Measurements from ENCODE around the gene CACNA1A. TPM values are rescaled to one million over a fixed set of nuclear protein-coding genes. Genes with fewer than 3 reads are reported as not detected.

Gene CACNA1A
- total RNA-seq, 1 experiment from 2014 or later = not detected

DNA sequence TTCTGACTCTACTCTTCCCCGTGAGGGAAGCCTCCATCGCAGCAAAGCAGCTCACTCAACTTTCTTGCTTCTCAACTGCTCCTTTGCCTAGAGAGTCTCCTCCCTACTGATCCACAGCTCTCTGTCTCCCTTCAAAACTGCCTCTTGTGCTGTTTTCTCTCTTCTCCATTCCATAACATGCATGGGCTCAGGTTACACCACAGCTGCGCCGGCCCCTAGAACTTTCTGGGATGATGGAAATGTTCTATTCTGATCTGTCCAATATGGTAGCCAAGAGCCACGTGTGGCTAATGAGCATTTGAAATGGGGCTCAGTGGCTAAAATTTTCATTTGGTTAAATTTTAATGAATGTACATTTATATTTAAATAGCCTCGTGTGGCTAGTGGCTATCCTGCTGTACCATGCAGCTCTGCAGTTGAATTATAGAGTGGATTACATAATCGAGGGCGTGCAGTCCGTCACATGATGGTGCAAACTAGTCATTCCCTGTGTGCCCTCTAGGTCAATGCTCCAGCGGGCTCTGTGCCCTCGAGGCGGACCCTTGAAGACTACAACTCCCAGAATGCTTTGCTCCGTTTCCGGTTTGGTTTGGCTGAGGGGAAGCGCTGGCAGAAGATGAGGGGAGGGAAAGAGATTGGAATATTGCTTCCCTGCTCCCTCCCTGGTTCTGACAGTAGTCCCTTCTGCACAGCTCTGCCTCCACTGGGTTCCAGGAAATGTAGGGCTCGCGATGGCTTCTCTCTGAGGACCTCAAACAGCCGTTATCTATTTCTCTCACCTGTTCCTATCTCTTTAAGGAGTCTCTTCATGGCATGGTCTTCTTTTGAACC, 109.8 kb downstream of the CACNA1A start:
- Histone ChIP-seq H3K9ac (ENCODE audit: low read length) (no peak overlapping the region), H3K4me2 (ENCODE audit: low read depth, low read length, poor library complexity, severe bottlenecking) (peak overlapping the region; percentile 25), H3K9me3 (ENCODE audit: low read length) (no peaks in the 10 kb centered on the region), H3K4me1 (ENCODE audit: low read length) (no peaks in the 10 kb centered on the region), H3K27me3 (ENCODE audit: low read length) (no peaks in the 10 kb centered on the region), H3K36me3 (ENCODE audit: insufficient read depth, low read length) (no peaks in the 10 kb centered on the region), H3K9me2 (replicated peaks; ENCODE audit: insufficient read depth, low read length) (no peaks in the 10 kb centered on the region), H3K4me3 (ENCODE audit: low read length) (no peak overlapping the region), H4K20me1 (ENCODE audit: insufficient read depth, low read depth, low read length) (no peaks in the 10 kb centered on the region), H3K27ac (ENCODE audit: low read length) (no peak overlapping the region), H3K79me2 (ENCODE audit: low read length) (no peaks in the 10 kb centered on the region), H2AFZ (ENCODE audit: low read length) (no peak overlapping the region)
- DNase-seq = peak; percentile 76

GRCh38 chr19:13382633-13382938, 123.7 kb downstream of the CACNA1A start:
- Histone ChIP-seq H3K9me3 (ENCODE audit: low read length) (no peaks in the 10 kb centered on the region), H3K4me1 (ENCODE audit: low read length) (no peaks in the 10 kb centered on the region), H2AFZ (ENCODE audit: low read length) (no peak overlapping the region), H3K9me2 (replicated peaks; ENCODE audit: insufficient read depth, low read length) (no peaks in the 10 kb centered on the region), H3K9ac (ENCODE audit: low read length) (no peak overlapping the region), H3K36me3 (ENCODE audit: insufficient read depth, low read length) (no peaks in the 10 kb centered on the region), H3K4me3 (ENCODE audit: low read length) (no peak overlapping the region), H4K20me1 (ENCODE audit: insufficient read depth, low read depth, low read length) (no peaks in the 10 kb centered on the region), H3K4me2 (ENCODE audit: low read depth, low read length, poor library complexity, severe bottlenecking) (no peak overlapping the region), H3K27me3 (ENCODE audit: low read length) (no peaks in the 10 kb centered on the region), H3K79me2 (ENCODE audit: low read length) (no peaks in the 10 kb centered on the region), H3K27ac (ENCODE audit: low read length) (no peak overlapping the region)
- no peak for DNase-seq

- H3K9ac ChIP-seq (ENCODE audit: low read length) = no peak overlapping the region
- no peaks in the 10 kb centered on the region for H3K9me2 ChIP-seq (replicated peaks; ENCODE audit: insufficient read depth, low read length)
- H3K4me3 ChIP-seq (ENCODE audit: low read length) = no peak overlapping the region
- no peaks in the 10 kb centered on the region for H3K79me2 ChIP-seq (ENCODE audit: low read length)
- no peaks in the 10 kb centered on the region for H4K20me1 ChIP-seq (ENCODE audit: insufficient read depth, low read depth, low read length)
- H3K9me3 ChIP-seq (ENCODE audit: low read length) = no peaks in the 10 kb centered on the region
- H3K4me1 ChIP-seq (ENCODE audit: low read length) = no peaks in the 10 kb centered on the region
- no peak for DNase-seq
- no peak overlapping the region for H3K4me2 ChIP-seq (ENCODE audit: low read depth, low read length, poor library complexity, severe bottlenecking)
- no peak overlapping the region for H3K27ac ChIP-seq (ENCODE audit: low read length)
- no peaks in the 10 kb centered on the region for H3K36me3 ChIP-seq (ENCODE audit: insufficient read depth, low read length)
- no peaks in the 10 kb centered on the region for H3K27me3 ChIP-seq (ENCODE audit: low read length)
- no peak overlapping the region for H2AFZ ChIP-seq (ENCODE audit: low read length)
Observed at GRCh38 chr19:13381827-13382632, 124.2 kb downstream of the CACNA1A start.

- Histone ChIP-seq H3K4me3 (ENCODE audit: low read length) (no peak overlapping the region), H3K9me3 (ENCODE audit: low read length) (no peaks in the 10 kb centered on the region), H4K20me1 (ENCODE audit: insufficient read depth, low read depth, low read length) (no peaks in the 10 kb centered on the region), H3K27ac (ENCODE audit: low read length) (no peak overlapping the region), H3K79me2 (ENCODE audit: low read length) (no peaks in the 10 kb centered on the region), H3K9ac (ENCODE audit: low read length) (no peak overlapping the region), H3K4me2 (ENCODE audit: low read depth, low read length, poor library complexity, severe bottlenecking) (no peak overlapping the region), H2AFZ (ENCODE audit: low read length) (no peak overlapping the region), H3K4me1 (ENCODE audit: low read length) (no peaks in the 10 kb centered on the region), H3K36me3 (ENCODE audit: insufficient read depth, low read length) (no peaks in the 10 kb centered on the region), H3K27me3 (ENCODE audit: low read length) (no peaks in the 10 kb centered on the region), H3K9me2 (replicated peaks; ENCODE audit: insufficient read depth, low read length) (no peaks in the 10 kb centered on the region)
- DNase-seq = no peak
Observed at GRCh38 chr19:13376537-13376936, 129.7 kb downstream of the CACNA1A start.

DNA sequence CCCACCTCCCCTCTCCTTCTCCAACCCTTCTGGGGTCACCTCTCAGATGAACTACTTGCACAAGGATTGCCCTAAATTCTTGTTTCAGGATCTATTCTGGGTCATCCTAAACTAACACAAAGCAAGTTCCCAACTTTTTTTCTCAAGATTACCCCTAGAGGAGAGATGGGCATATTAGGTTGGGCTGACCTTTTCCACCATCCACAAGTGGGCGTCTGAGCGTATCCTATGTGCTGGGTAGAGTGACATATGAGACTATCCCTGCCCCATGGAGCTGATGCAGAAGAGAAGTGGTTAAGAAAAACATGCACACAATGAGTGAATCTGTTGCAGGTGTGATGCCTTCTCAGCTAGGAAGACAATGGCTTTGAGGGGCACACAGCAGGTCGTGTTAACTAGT, 132.7 kb downstream of the CACNA1A start:
- H3K79me2 ChIP-seq (ENCODE audit: low read length) = no peaks in the 10 kb centered on the region
- H3K9me2 ChIP-seq (replicated peaks; ENCODE audit: insufficient read depth, low read length) = no peaks in the 10 kb centered on the region
- H2AFZ ChIP-seq (ENCODE audit: low read length) = no peak overlapping the region
- H3K4me2 ChIP-seq (ENCODE audit: low read depth, low read length, poor library complexity, severe bottlenecking) = no peak overlapping the region
- no peak overlapping the region for H3K9ac ChIP-seq (ENCODE audit: low read length)
- H3K27ac ChIP-seq (ENCODE audit: low read length) = no peak overlapping the region
- H3K27me3 ChIP-seq (ENCODE audit: low read length) = no peaks in the 10 kb centered on the region
- H3K4me1 ChIP-seq (ENCODE audit: low read length) = no peaks in the 10 kb centered on the region
- no peaks in the 10 kb centered on the region for H3K9me3 ChIP-seq (ENCODE audit: low read length)
- DNase-seq = no peak
- no peaks in the 10 kb centered on the region for H4K20me1 ChIP-seq (ENCODE audit: insufficient read depth, low read depth, low read length)
- no peaks in the 10 kb centered on the region for H3K36me3 ChIP-seq (ENCODE audit: insufficient read depth, low read length)
- H3K4me3 ChIP-seq (ENCODE audit: low read length) = no peak overlapping the region

- Histone ChIP-seq H4K20me1 (ENCODE audit: insufficient read depth, low read depth, low read length) (no peaks in the 10 kb centered on the region), H3K4me3 (ENCODE audit: low read length) (no peak overlapping the region), H3K4me1 (ENCODE audit: low read length) (no peaks in the 10 kb centered on the region), H3K27me3 (ENCODE audit: low read length) (no peaks in the 10 kb centered on the region), H3K27ac (ENCODE audit: low read length) (no peak overlapping the region), H2AFZ (ENCODE audit: low read length) (no peak overlapping the region), H3K4me2 (ENCODE audit: low read depth, low read length, poor library complexity, severe bottlenecking) (no peak overlapping the region), H3K9me3 (ENCODE audit: low read length) (no peaks in the 10 kb centered on the region), H3K36me3 (ENCODE audit: insufficient read depth, low read length) (no peaks in the 10 kb centered on the region), H3K9me2 (replicated peaks; ENCODE audit: insufficient read depth, low read length) (no peaks in the 10 kb centered on the region), H3K79me2 (ENCODE audit: low read length) (no peaks in the 10 kb centered on the region), H3K9ac (ENCODE audit: low read length) (no peak overlapping the region)
- DNase-seq = no peak
Observed at GRCh38 chr19:13370948-13371347, 135.3 kb downstream of the CACNA1A start.

DNA sequence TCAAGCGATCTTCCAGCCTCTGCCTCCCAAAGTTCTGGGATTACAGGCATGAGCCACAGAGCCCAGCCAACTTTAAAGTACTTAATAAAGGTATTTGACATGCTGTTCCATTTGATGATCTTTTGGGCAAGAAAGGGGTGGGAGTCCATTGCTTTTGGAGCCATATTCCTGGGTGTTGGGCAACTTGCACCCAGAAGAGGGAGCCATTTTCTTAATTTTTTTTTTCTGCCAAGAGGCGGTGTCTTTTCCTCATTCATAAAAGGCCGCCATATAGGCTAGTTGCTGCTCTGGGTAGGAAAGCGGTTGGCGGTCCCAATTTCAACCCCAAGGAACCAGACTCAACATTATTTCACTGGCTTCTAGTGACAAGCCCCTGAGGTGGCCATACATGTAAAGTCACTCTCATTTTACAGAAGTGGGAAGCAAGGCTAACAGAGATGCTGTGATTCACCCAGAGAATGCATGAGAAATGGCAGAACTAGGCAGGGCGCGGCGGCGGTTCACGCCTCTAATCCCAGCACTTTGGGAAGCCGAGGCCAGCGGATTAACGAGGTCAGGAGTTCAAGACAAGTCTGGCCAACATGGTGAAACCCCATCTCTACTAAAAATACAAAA, 139.6 kb downstream of the CACNA1A start:
- no peaks in the 10 kb centered on the region for H3K79me2 ChIP-seq (ENCODE audit: low read length)
- no peaks in the 10 kb centered on the region for H3K36me3 ChIP-seq (ENCODE audit: insufficient read depth, low read length)
- H3K9ac ChIP-seq (ENCODE audit: low read length) = no peak overlapping the region
- H3K27ac ChIP-seq (ENCODE audit: low read length) = no peak overlapping the region
- no peaks in the 10 kb centered on the region for H3K4me1 ChIP-seq (ENCODE audit: low read length)
- peak; percentile 79 for DNase-seq
- H3K4me2 ChIP-seq (ENCODE audit: low read depth, low read length, poor library complexity, severe bottlenecking) = no peak overlapping the region
- H4K20me1 ChIP-seq (ENCODE audit: insufficient read depth, low read depth, low read length) = no peaks in the 10 kb centered on the region
- H3K27me3 ChIP-seq (ENCODE audit: low read length) = no peaks in the 10 kb centered on the region
- H3K9me2 ChIP-seq (replicated peaks; ENCODE audit: insufficient read depth, low read length) = no peaks in the 10 kb centered on the region
- H2AFZ ChIP-seq (ENCODE audit: low read length) = no peak overlapping the region
- no peaks in the 10 kb centered on the region for H3K9me3 ChIP-seq (ENCODE audit: low read length)
- H3K4me3 ChIP-seq (ENCODE audit: low read length) = no peak overlapping the region

DNA sequence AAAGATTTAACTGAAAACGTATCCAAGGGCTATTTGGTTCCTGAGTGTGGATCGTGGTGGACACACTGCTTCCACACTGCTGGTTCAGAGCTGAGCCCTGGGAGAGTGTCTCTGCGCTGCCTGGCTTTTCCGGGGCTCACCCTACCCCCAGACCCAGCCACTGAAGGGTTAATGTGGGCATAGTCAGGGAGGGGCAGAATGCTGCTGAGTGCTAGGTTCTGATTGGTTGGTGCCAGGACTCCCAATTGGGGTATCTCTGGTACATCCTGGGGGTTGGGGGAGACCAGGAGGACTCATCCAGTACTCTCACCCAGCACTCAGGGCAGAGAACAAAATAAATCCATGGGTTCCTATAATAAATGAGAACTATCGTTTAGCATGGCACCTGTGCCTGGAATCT, 142.3 kb downstream of the CACNA1A start:
- Histone ChIP-seq H3K9me3 (ENCODE audit: low read length) (no peaks in the 10 kb centered on the region), H3K9ac (ENCODE audit: low read length) (no peak overlapping the region), H3K9me2 (replicated peaks; ENCODE audit: insufficient read depth, low read length) (no peaks in the 10 kb centered on the region), H3K27ac (ENCODE audit: low read length) (no peak overlapping the region), H3K4me3 (ENCODE audit: low read length) (no peak overlapping the region), H3K4me1 (ENCODE audit: low read length) (no peaks in the 10 kb centered on the region), H4K20me1 (ENCODE audit: insufficient read depth, low read depth, low read length) (no peaks in the 10 kb centered on the region), H3K27me3 (ENCODE audit: low read length) (no peaks in the 10 kb centered on the region), H2AFZ (ENCODE audit: low read length) (no peak overlapping the region), H3K36me3 (ENCODE audit: insufficient read depth, low read length) (no peaks in the 10 kb centered on the region), H3K4me2 (ENCODE audit: low read depth, low read length, poor library complexity, severe bottlenecking) (no peak overlapping the region), H3K79me2 (ENCODE audit: low read length) (no peaks in the 10 kb centered on the region)
- DNase-seq = no peak
